ENCODE measurements around the gene C12orf43.

Gene C12orf43

DNA sequence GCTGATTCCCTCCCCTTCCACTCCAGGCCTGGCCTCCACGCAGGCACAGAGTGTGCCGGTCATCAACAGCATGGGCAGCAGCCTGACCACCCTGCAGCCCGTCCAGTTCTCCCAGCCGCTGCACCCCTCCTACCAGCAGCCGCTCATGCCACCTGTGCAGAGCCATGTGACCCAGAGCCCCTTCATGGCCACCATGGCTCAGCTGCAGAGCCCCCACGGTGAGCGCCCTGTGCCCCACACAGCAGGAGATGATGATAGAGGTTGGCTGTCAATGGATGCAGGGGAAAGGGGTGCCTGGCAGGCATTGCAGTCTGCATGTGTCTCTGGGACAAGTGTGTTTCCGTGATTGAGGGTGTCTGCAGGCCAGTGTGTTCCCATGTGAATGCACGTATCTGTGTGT, 18.8 kb downstream of the C12orf43 start:
- no peak for DNase-seq

DNA sequence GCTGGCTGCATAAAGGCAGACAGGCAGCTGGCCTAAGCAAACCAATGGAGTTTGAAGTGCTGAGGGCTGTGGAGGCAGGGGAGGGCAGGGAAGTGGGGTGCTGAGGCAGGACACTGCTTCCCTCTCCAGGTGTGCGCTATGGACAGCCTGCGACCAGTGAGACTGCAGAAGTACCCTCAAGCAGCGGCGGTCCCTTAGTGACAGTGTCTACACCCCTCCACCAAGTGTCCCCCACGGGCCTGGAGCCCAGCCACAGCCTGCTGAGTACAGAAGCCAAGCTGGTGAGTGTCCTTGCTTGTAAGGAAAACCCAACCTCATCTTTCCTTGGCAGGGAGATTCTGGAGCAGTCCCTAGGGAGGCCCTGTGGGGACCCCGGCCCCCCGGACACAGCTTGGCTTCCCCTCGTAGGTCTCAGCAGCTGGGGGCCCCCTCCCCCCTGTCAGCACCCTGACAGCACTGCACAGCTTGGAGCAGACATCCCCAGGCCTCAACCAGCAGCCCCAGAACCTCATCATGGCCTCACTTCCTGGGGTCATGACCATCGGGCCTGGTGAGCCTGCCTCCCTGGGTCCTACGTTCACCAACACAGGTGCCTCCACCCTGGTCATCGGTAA, 20.0 kb downstream of the C12orf43 start:
- DNase-seq: no peak

DNA sequence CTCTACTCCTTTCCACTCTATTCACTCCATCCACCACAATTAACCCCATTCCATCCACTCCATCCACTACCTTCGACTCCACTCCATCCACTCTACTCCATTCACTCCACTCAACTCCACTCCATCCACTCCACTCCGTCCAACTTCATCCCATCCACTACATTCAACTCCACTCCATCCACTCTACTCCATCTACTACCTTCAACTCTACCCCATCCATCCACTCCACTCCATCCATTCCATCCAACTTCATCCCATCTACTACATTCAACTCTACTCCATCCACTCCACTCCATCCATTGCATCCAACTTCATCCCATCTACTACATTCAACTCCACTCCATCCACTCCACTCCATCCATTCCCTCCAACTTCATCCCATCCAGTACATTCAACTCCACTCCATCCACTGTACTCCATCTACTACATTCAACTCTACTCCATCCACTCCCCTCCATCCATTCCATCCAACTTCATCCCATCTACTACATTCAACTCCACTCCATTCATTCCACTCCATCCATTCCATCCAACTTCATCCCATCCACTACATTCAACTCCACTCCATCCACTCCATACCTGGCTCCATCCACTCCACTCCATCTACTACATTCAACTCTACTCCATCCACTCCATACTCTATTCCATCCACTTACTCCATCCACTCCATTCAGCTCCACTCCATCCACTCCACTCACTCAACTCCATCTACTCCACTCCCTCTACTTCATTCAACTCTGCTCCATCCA, 21.5 kb downstream of the C12orf43 start:
- DNase-seq: no peak

DNA sequence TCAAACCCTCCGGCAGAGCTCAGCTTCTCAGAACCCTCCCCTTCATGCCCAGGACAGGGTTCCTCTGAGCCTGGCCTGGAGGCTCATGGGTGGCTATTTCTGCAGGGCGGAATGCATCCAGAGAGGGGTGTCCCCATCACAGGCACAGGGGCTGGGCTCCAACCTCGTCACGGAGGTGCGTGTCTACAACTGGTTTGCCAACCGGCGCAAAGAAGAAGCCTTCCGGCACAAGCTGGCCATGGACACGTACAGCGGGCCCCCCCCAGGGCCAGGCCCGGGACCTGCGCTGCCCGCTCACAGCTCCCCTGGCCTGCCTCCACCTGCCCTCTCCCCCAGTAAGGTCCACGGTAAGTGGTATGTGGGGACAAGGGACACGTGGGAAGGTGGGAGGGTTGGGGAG, 22.2 kb downstream of the C12orf43 start:
- DNase-seq: no peak

DNA sequence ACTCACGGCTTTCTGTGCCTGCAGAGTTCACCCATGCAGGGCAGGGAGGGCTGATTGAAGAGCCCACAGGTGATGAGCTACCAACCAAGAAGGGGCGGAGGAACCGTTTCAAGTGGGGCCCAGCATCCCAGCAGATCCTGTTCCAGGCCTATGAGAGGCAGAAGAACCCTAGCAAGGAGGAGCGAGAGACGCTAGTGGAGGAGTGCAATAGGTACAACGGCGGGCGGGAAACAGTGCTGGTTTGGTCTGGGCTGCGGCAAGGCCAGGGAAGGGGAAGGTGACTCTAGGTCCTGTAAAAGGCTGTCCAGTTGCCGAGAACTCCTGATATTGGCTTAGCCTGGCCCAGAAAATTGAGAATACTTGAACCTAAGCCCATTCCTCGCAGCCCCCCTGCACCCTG, 22.8 kb downstream of the C12orf43 start:
- no peak for DNase-seq

DNA sequence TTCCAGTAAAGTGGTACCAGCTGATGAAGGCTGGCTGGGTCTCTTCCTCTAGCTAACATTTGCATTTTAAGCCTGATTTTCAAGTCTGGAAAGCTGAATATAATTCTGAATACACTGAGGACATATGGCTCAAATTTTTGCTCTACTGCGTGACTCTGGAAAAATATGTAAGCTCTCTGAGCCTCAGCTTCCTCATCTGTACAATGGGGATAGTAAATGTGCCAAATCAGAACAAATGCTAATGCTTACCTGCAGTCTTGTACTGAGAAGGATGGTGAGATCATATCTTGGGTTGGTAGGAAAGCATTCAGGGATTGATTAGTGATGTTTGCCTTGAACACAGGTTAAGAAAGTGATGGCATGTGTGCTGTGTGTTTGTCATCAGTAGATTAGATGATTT, 23.3 kb downstream of the C12orf43 start:
- DNase-seq: no peak

DNA sequence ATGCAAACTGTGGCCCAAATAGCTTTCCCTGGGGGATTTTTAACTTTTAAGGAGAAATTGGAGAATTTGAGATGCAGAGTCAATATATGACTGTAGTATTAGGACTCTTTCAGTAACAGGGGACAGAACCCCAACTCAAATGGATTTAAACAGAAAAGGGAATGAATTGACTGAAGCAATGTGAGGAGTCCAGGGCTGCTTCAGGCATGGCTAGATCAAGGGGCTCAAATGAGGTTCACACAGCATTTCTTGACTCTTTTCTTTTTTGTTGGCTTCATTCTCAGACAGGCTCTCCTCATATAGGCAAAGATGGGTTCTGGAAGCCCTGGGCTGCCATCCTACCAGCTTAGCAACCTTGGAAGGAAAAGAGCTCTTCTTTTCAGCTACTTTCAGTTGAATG, 24.3 kb downstream of the C12orf43 start:
- DNase-seq: no peak

DNA sequence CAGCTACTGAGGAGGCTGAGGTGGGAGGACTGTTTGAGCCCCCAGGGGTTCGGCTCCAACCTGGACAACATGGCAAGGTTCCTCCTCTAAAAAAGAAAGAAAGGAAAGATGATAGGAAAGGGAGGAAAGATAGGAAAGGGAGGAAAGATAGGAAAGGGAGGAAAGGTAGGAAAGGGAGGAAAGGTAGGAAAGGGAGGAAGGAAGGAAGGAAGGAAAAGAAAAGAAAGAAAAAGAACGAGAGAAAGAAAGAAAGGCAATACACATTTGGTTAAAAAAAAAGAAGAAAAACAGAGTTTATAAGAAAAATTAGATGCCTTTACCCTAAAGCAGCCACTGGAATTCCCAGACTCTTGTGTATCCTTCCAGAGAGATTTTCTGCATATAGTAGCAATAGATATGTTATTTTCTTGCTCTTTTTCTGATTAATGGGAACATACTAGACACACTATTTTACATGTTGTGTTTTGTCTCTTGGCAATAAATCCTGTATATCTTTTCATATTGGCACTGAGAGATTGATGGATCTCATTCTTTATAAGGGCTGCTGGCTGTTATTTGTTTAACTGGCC, 25.7 kb downstream of the C12orf43 start:
- DNase-seq: no peak

DNA sequence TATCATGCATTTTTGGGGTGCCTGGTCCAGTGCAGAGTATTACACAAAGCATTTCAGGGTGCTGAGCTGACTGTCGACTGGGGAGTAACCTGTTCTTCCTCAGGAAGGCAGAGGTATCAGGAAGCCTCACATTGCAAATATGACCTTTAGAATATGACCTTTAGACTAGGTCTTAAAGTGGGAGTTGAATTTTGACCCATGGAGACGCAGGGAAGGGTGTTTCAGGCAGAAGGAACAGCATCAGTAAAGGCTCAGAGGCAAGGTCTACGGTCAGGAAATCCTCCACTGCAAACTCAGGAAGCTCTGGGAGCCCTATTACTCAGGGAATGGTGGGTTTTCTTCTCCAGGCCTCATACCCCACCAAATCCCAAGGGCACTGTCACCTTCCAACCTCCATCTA, 26.6 kb downstream of the C12orf43 start:
- no peak for DNase-seq

DNA sequence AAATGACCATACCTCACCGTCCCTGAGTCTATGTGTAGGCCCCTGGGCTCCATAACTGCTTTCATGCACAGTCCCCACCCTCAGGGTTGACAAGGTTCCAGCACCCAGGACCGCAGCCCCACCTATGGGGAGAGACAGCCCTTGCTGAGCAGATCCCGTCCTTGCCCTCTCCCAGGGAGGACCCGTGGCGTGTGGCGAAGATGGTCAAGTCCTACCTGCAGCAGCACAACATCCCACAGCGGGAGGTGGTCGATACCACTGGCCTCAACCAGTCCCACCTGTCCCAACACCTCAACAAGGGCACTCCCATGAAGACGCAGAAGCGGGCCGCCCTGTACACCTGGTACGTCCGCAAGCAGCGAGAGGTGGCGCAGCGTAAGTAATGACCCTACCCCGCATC, 27.6 kb downstream of the C12orf43 start:
- no peak for DNase-seq

DNA sequence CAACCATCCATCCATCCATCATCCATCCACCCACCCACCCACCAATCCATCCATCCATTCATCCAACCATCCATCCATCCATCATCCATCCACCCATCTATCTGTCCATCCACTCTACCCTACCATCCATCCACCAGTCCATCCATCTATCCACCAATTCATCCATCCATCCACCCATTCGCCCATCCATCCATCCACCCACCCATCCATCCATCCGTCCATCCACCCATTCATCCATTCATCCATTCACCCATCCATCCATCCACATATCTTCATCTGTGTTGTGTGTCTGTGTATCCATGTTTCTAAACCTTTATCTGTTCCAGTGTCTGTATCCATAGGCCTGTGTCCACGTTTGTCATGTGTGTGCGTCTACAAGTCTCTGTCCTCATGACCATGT, 28.1 kb downstream of the C12orf43 start:
- DNase-seq: no peak

DNA sequence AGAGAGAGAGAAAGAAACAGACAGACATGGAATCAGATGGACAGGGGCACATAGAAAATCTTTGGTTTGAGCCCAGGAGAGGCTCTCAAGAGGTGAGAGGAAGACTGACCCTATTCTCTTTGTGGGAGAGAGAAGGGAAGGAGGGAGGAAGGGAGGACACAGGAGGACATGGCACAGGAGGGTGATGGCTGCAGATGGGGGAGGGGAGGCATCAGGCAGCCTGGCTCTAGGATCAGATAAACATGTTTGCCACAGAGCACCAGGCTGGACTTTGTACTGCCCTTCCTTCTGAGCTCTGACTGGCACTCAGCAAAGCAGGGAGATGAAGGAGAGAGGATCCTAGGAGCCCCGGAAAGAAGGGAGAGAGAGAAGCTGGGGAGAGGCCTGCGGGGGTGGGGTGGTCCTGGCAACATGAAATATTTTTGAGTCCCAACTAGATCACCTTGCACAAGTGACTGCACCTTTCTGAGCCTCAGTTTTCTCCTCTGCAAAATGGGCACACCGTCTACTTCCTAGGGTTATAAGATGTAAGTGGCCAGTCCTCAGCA, 31.9 kb downstream of the C12orf43 start:
- DNase-seq: no peak

DNA sequence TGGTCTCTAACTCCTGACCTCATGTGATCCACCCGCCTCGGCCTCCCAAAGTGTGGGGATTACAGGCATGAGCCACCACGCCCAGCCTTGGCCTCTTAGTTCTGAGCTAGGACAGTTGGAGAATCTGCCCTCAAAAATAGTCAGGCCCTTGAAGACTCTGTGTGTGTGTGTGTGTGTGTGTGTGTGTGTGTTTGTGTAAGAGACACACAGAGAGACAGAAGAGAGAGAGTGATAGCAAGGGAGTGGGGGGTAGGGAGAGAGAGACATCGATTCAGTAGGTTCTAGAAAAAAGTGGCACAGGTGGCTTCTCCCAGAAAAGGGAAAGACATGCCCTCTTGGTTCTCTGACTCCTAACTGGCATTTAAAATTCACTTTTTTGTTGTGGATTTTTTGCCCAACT, 32.5 kb downstream of the C12orf43 start:
- DNase-seq: no peak

DNA sequence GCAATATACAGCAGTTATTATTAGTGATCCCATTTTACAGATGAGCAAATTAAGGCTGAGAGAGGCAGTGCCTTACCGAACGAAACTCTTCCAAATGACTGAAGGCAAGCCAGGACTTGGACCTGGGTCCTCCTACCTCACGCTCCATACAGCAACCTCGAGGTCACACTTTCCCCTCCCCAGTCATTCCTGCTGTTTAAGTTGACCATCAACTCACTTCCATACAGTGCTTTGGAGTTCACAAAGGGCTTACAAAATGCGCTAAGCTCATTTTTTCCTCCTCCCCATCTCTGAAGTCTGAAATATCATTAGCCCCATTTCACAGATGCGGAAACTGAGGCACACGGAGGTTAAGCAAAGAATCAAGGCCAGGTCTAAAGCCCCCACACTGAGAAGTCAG, 33.6 kb downstream of the C12orf43 start:
- DNase-seq: no peak

DNA sequence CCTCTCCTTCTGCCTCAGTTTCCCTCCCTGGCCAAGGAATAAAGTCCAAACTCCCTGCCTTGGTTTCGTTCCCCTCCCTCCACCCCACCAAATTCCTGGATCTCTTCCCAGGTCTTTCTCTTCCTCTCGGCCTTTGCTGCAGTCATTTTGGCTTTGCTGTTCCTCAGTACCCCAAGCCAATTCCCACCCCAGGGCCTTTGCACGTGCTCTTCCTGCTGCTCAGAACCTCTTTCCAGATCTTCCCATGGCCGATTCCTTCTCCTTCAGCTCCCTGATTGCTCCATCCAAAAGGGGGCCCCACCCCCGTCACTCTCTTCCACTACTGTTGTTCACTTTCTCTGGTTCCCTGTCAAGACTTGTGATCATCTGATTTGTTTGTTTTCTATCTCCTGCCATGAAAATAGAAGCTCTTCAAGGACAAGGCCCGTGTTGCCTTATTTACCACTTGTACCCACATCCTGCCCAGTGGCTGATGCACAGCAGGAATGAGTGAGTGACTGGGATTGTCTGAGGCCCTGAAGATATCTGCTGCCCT, 34.8 kb downstream of the C12orf43 start:
- no peak for DNase-seq

DNA sequence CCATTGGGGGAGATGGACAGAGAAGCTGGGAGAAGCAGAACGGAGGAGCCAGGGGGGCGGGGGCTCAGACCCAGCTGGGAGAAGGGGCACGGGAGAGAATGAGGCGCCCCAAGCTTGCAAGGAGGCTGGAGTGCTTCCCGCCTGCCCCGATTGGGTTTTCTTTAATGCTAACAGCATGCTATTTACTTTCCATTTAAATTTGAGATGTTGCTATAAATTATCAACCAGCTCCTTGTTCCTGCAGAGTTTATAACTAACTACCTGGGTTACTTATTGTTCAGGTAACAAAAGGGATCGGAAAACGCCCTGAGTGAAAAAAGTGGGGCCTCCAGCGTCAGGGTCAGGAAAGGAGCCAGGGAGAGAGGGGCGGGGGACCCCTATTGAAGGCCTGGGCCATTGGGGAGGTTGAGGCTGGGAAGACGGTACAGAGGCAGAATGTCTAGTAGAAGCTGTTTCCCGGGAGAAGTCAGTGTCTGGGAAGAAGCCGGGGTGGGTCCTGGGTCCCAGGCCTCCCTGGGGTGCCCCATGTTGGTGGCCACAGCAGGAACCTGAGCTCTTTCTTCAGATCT, 35.4 kb downstream of the C12orf43 start:
- no peak for DNase-seq

DNA sequence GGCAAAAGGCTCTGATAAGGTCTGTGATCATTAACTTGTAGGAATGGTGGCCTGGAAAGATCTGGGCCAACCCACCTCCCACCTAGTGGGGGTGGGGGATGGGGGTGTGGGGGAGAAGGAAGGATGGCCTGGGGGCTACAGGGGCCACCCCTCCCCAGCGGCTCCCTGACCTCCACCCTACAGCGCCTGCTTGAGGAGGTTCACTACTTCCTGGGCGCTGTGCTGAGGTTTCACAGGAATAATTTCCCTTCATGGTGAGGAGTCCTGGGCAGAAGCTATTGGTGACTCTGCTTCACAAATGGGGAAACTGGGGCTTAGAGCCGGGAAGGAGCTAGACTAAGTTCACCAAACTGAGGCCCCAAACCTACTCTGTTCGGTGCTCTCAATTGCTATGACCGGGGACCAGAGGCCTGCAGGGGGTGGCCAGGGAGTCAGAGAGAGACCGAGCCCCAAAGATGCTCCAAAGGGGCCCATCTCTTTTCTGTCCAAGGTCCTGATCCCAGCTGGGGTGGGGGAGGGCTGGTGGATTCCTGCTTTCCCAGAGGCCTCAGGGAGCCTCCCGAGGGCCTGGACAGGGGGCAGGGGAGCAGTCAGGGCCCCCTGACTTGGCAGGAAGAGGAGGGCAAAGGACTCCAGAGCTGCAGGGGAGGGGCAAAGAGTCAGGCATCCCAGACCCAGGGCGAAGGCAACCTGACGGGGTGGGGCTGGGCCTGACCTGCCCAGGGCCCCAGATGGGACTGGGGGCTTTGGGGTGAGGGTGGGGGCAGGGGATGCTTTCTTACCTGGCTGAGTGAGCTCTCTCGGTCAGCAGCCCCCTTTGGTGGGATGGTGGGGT, 36.2 kb downstream of the C12orf43 start:
- no peak for DNase-seq

DNA sequence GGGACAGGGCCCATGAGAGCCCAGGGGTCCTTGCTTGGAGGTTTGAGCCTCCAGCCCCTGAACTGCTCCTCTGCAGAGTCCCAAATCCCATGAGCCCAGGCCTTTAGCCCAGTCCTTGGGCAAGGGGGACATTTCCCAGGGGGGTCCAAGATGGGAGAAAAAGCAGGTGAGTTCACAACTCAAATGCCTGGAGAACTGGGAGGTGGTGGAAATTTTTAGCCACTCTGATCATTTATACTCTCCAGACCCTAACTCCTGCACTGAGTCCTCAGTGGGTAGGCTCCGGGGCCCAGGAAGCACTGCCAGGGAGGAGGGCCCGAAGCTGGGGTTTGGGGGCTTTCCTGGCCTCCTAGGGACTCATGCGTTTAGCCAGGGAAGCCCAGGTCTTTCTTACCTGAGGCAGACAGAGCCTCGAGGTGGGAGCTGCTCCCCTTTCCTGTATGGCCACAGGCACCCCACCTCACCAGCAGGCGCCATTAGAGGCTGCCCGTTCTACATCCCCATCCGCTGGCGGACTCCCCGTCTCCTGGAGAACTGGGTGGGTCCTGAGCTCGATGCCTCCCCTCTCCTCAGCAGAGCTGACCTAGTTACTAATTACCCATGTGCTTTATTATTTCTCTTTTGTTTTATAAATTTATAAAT, 36.9 kb downstream of the C12orf43 start:
- no peak for DNase-seq

DNA sequence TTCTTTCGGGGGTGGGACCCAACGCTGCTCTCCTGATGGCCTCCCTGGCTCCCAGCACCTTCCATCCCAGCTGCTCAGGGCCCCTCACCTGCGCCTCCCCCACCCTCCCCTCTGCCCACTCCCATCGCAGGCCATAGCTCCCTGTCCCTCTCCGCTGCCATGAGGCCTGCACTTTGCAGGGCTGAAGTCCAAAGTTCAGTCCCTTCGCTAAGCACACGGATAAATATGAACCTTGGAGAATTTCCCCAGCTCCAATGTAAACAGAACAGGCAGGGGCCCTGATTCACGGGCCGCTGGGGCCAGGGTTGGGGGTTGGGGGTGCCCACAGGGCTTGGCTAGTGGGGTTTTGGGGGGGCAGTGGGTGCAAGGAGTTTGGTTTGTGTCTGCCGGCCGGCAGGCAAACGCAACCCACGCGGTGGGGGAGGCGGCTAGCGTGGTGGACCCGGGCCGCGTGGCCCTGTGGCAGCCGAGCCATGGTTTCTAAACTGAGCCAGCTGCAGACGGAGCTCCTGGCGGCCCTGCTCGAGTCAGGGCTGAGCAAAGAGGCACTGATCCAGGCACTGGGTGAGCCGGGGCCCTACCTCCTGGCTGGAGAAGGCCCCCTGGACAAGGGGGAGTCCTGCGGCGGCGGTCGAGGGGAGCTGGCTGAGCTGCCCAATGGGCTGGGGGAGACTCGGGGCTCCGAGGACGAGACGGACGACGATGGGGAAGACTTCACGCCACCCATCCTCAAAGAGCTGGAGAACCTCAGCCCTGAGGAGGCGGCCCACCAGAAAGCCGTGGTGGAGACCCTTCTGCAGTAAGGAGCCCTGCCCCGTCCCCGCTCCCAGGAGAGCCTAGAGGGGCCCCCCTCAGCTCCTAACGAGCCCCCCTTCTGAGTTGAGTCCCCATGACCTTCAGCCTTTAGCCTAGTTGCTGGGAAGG, 37.7 kb downstream of the C12orf43 start, which contains the start of gene HNF1A:
Gene HNF1A (plus strand): TSS at position 248 of the 924 bp plus-strand sequence. CDS start 226 bp downstream, at position 474.
- DNase-seq: no peak

DNA sequence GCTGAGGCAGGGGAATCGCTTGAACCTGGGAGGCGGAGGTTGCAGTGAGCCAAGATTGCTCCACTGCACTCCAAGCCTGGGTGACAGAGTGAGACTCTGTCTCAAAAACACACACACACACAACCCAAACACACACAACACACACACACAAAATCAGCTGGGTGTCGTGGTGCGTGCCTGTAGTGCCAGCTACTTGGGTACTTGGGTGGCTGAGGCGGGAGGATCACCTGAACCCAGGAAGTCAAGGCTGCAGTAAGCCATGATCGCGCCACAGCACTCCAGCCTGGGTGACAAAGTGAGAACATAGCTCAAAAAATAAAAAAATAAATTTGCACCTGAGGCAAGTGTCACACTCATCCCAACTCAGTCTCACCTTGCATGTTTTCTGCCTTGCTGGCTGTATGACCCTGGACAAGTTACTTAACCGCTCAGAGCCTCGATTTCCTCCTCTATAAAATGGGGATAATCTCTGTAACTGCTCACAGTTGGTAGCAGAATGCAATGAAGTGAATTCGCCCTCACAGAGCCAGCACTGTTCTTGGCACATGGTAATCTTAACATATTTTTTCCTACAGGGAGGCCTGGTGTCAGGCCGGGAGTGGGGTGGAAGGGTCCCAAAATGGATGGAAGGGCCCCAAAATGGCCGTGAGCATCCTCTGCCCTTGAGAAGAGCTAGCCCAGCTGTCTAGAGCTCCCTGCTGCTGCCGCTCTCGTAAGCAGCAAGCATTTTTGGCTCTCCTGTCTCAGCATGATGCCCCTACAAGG, 38.6 kb downstream of the C12orf43 start:
- no peak for DNase-seq
